Skin epidermis (tissue), 12 donors: ENCODE results near the gene STT3B.

ENCODE experiments used
- H3K27ac ChIP-seq, 21 experiments: fragments of 200-600 bp; sonication (generic) in 11 of 21; one replicate each; pipeline ENCODE4 v1.5.0; 2020; ENCODE audit warnings: mild to moderate bottlenecking in 3 of 21, inconsistent platforms in 2 of 21, moderate library complexity in 2 of 21
- H3K4me3 ChIP-seq, 7 experiments: fragments of 200-600 bp; sonication (generic) in 2 of 7; one replicate each; pipeline ENCODE4 v1.5.0; 2020; ENCODE audit warnings: inconsistent platforms in 2 of 7, mild to moderate bottlenecking in 2 of 7, moderate library complexity in 1 of 7

STT3B gene

GRCh38 chr3:31625358-31625757, 92.6 kb downstream of the STT3B start:
- no peak overlapping the region for H3K27ac ChIP-seq
- H3K4me3 ChIP-seq = no peak overlapping the region

- no peak overlapping the region for H3K27ac ChIP-seq
- H3K4me3 ChIP-seq = no peak overlapping the region
These were observed 96.3 kb downstream of the STT3B start for GRCh38 chr3:31629054-31629453.

- Histone ChIP-seq H3K27ac (peak overlapping the region in 1 of 21 experiments; percentile 33), H3K4me3 (no peak overlapping the region)
These were observed 101.8 kb downstream of the STT3B start for GRCh38 chr3:31634476-31634875.

- H3K27ac ChIP-seq = peak overlapping the region in 4 of 21 experiments; percentile 1 to 39 (median 24)
- no peak overlapping the region for H3K4me3 ChIP-seq
These were observed 102.8 kb downstream of the STT3B start for GRCh38 chr3:31635545-31635944.

- no peak overlapping the region for H3K4me3 ChIP-seq
- peak overlapping the region in 4 of 21 experiments; percentile 1 to 39 (median 17) for H3K27ac ChIP-seq
These were observed 103.3 kb downstream of the STT3B start for GRCh38 chr3:31636049-31636448.

- Histone ChIP-seq H3K4me3 (no peak overlapping the region), H3K27ac (peak overlapping the region in 5 of 21 experiments; percentile 1 to 40 (median 1))
These were observed 104.1 kb downstream of the STT3B start for GRCh38 chr3:31636694-31637442.

- H3K4me3 ChIP-seq = no peak overlapping the region
- no peak overlapping the region for H3K27ac ChIP-seq
These were observed 107.1 kb downstream of the STT3B start for GRCh38 chr3:31639828-31640227.

- H3K4me3 ChIP-seq = no peak overlapping the region
- no peak overlapping the region for H3K27ac ChIP-seq
These were observed 112.5 kb downstream of the STT3B start for GRCh38 chr3:31645256-31645655.

GRCh38 chr3:31648286-31648968, 115.7 kb downstream of the STT3B start:
- no peak overlapping the region for H3K27ac ChIP-seq
- H3K4me3 ChIP-seq = no peak overlapping the region

- no peak overlapping the region for H3K27ac ChIP-seq
- no peak overlapping the region for H3K4me3 ChIP-seq
These were observed 119.6 kb downstream of the STT3B start for GRCh38 chr3:31652296-31652695.

- H3K27ac ChIP-seq = no peak overlapping the region
- no peak overlapping the region for H3K4me3 ChIP-seq
These were observed 120.7 kb downstream of the STT3B start for GRCh38 chr3:31653464-31653863.

GRCh38 chr3:31654998-31655397, 122.3 kb downstream of the STT3B start:
- Histone ChIP-seq H3K4me3 (no peak overlapping the region), H3K27ac (no peak overlapping the region)

GRCh38 chr3:31659246-31659645, 126.5 kb downstream of the STT3B start:
- Histone ChIP-seq H3K4me3 (no peak overlapping the region), H3K27ac (no peak overlapping the region)

- no peak overlapping the region for H3K4me3 ChIP-seq
- no peak overlapping the region for H3K27ac ChIP-seq
These were observed 128.6 kb downstream of the STT3B start for GRCh38 chr3:31661286-31661685.

- H3K27ac ChIP-seq = no peak overlapping the region
- H3K4me3 ChIP-seq = no peak overlapping the region
These were observed 129.4 kb downstream of the STT3B start for GRCh38 chr3:31661993-31662670.

- no peak overlapping the region for H3K27ac ChIP-seq
- H3K4me3 ChIP-seq = no peak overlapping the region
These were observed 131.3 kb downstream of the STT3B start for GRCh38 chr3:31664031-31664430.

- H3K4me3 ChIP-seq = no peak overlapping the region
- no peak overlapping the region for H3K27ac ChIP-seq
These were observed 134.9 kb downstream of the STT3B start for GRCh38 chr3:31667582-31667981.

- Histone ChIP-seq H3K4me3 (no peak overlapping the region), H3K27ac (no peak overlapping the region)
These were observed 135.5 kb downstream of the STT3B start for GRCh38 chr3:31668242-31668641.

- H3K4me3 ChIP-seq = no peak overlapping the region
- no peak overlapping the region for H3K27ac ChIP-seq
These were observed 137.4 kb downstream of the STT3B start for GRCh38 chr3:31670136-31670535.

GRCh38 chr3:31670722-31671121, 138.0 kb downstream of the STT3B start:
- no peak overlapping the region for H3K27ac ChIP-seq
- H3K4me3 ChIP-seq = no peak overlapping the region

- no peak overlapping the region for H3K27ac ChIP-seq
These were observed 138.7 kb downstream of the STT3B start for GRCh38 chr3:31671451-31671850.

More at GRCh38 chr3:31671451-31671850, 138.7 kb downstream of the STT3B start:
- H3K4me3 ChIP-seq = no peak overlapping the region
